HCT116 (cell line): ENCODE results near the gene CFAP221. TPM values are rescaled to one million over a fixed set of nuclear protein-coding genes. Genes with fewer than 3 reads are reported as not detected.

Experiments
- ATAC-seq: fragments of 200-7000 bp; cut with Tn5 transposase; 2 replicates; pipeline ENCODE4 v1.9.1; 2020; ENCODE audit warnings: mild to moderate bottlenecking, moderate library complexity
- BruUV-seq: library from RNA; stranded (reverse); fragments of 400-500 nt; replicated peaks from 2 replicates; lab custom pipeline; 2021; lab: Mats Ljungman, UMichigan
- CTCF ChIA-PET: fragments of 300-600 bp; sonication (Branson Sonifier 250); formaldehyde crosslinking; loops from one replicate; lab custom pipeline; 2021; ENCODE audit warnings: antibody characterized with exemption; lab: Charles Lee
- POLR2A ChIA-PET: fragments of 300-600, 350-600 bp; sonication (Branson Sonifier 250); formaldehyde crosslinking; loops from one replicate; lab custom pipeline; 2021; ENCODE audit warnings: antibody characterized with exemption; lab: Charles Lee
- RAD21 ChIA-PET, 2 experiments: fragments of 300-600 bp; sonication (Branson Sonifier 250); formaldehyde crosslinking; loops; one replicate each; lab custom pipeline; 2023; ENCODE audit warnings: low total read pairs in 2 of 2; ENCODE audit not compliant: uncharacterized antibody in 2 of 2, unreplicated experiment in 2 of 2, low non-redundant PET in 1 of 2; lab: Charles Lee
- DNase-seq: peaks from one replicate; pipeline ENCODE4 v3.0.0-alpha.2; 2010; ENCODE audit warnings: low read depth, low spot score
- H2AFZ ChIP-seq: fragments of 200-600 bp; shearing (Covaris generic), sonication (generic); 2 replicates; pipeline ENCODE4 v1.6.1; 2017; ENCODE audit warnings: low read depth, mixed run types, mixed read lengths, antibody characterized with exemption, low read length; ENCODE audit not compliant: poor library complexity, severe bottlenecking
- H3K27ac ChIP-seq: 2 replicates; pipeline ENCODE4 v1.5.1; 2012; ENCODE audit warnings: low read depth, low read length
- H3K27me3 ChIP-seq: fragments of 200-600 bp; sonication (generic); 2 replicates; pipeline ENCODE4 v1.6.1; 2016; ENCODE audit warnings: mixed run types, low read length, mixed read lengths; ENCODE audit not compliant: insufficient read depth
- H3K36me3 ChIP-seq, 2 experiments: fragments of 200-500 bp in 1 of 2; fragments of 200-600 bp in 1 of 2; sonication (Bioruptor generic) in 1 of 2; sonication (generic) in 1 of 2; 2 replicates each; pipeline versions ENCODE4 v1.5.1 to v1.6.1; 2014 to 2016; ENCODE audit warnings: low read length in 2 of 2, inconsistent platforms in 1 of 2, mixed read lengths in 1 of 2, mixed run types in 1 of 2; ENCODE audit not compliant: insufficient read depth in 2 of 2, control insufficient read depth in 1 of 2
- H3K4me1 ChIP-seq, 2 experiments: fragments of 200-600 bp in 1 of 2; sonication (generic) in 1 of 2; 2 replicates each; pipeline versions ENCODE4 v1.5.1 to v1.6.1; 2012 to 2017; ENCODE audit warnings: low read length in 2 of 2, inconsistent platforms in 1 of 2, mild to moderate bottlenecking in 1 of 2, mixed read lengths in 1 of 2, mixed run types in 1 of 2, moderate library complexity in 1 of 2; ENCODE audit not compliant: insufficient read depth in 2 of 2, control insufficient read depth in 1 of 2
- H3K4me2 ChIP-seq: fragments of 200-600 bp; sonication (generic); 2 replicates; pipeline ENCODE4 v1.6.1; 2017; ENCODE audit warnings: mixed run types, low read length, mixed read lengths
- H3K4me3 ChIP-seq, 2 experiments: fragments of 200-600 bp in 1 of 2; sonication (generic) in 1 of 2; replicated peaks in 1 of 2; 2 replicates each; pipeline ENCODE4 v1.5.1; 2011 to 2016; ENCODE audit warnings: low read length in 2 of 2, control low read depth in 1 of 2, low read depth in 1 of 2, mild to moderate bottlenecking in 1 of 2, mixed read lengths in 1 of 2, mixed run types in 1 of 2
- H3K79me2 ChIP-seq: fragments of 200-600 bp; sonication (generic); 2 replicates; pipeline ENCODE4 v1.6.1; 2017; ENCODE audit warnings: mild to moderate bottlenecking, mixed run types, low read length, moderate library complexity, mixed read lengths; ENCODE audit not compliant: insufficient read depth
- H3K9ac ChIP-seq: fragments of 200-600 bp; sonication (generic); 2 replicates; pipeline ENCODE4 v1.6.1; 2016; ENCODE audit warnings: low read length, mixed read lengths
- H3K9me2 ChIP-seq: fragments of 200-600 bp; sonication (generic), shearing (Covaris generic); 2 replicates; pipeline ENCODE4 v1.6.1; 2017; ENCODE audit warnings: mixed run types, mild to moderate bottlenecking, moderate library complexity; ENCODE audit not compliant: insufficient read depth
- H3K9me3 ChIP-seq, 2 experiments: fragments of 200-500 bp in 1 of 2; fragments of 200-600 bp in 1 of 2; sonication (Bioruptor generic) in 1 of 2; sonication (generic) in 1 of 2; 2 replicates each; pipeline ENCODE4 v1.6.1; 2014 to 2017; ENCODE audit warnings: low read length in 2 of 2, mixed read lengths in 2 of 2, inconsistent platforms in 1 of 2, low read depth in 1 of 2, mild to moderate bottlenecking in 1 of 2, mixed run types in 1 of 2, moderate library complexity in 1 of 2; ENCODE audit not compliant: control insufficient read depth in 1 of 2, insufficient read depth in 1 of 2
- H4K20me1 ChIP-seq: fragments of 200-600 bp; sonication (generic), shearing (Covaris generic); 2 replicates; pipeline ENCODE4 v1.6.1; 2017; ENCODE audit warnings: mixed run types, mild to moderate bottlenecking, moderate library complexity; ENCODE audit not compliant: insufficient read depth
- EGR1 ChIP-seq: IDR thresholded peaks from 2 replicates; pipeline ENCODE4 v1.6.1; 2012; ENCODE audit warnings: low read depth
- ELF1 ChIP-seq: IDR thresholded peaks from 2 replicates; pipeline ENCODE4 v1.6.1; 2012; ENCODE audit warnings: low read depth, borderline replicate concordance
- EZH2 ChIP-seq: fragments of 200-600 bp; sonication (generic); IDR thresholded peaks from 2 replicates; pipeline ENCODE4 v1.6.1; 2017; ENCODE audit warnings: antibody characterized with exemption, mixed run types
- EZH2phosphoT487 ChIP-seq: fragments of 200-600 bp; IDR thresholded peaks from 2 replicates; pipeline ENCODE4 v1.6.1; 2018; ENCODE audit warnings: antibody characterized with exemption, borderline replicate concordance
- JUND ChIP-seq: IDR thresholded peaks from 2 replicates; pipeline ENCODE4 v1.6.1; 2012
- POLR2AphosphoS5 ChIP-seq: IDR thresholded peaks from 2 replicates; pipeline ENCODE4 v1.6.1; 2011; ENCODE audit warnings: mild to moderate bottlenecking, low read depth, low read length, moderate library complexity
- SIN3A ChIP-seq: IDR thresholded peaks from 2 replicates; pipeline ENCODE4 v1.6.1; 2012; ENCODE audit warnings: low read depth
- SRF ChIP-seq: IDR thresholded peaks from 2 replicates; pipeline ENCODE4 v1.6.1; 2012; ENCODE audit warnings: low read depth
- TCF7L2 ChIP-seq: IDR thresholded peaks from 2 replicates; pipeline ENCODE4 v1.7.0; 2011; ENCODE audit warnings: borderline replicate concordance, inconsistent platforms; ENCODE audit not compliant: insufficient read depth, insufficient read length; ENCODE audit errors: extremely low read depth
- YY1 ChIP-seq: IDR thresholded peaks from 2 replicates; pipeline ENCODE4 v1.6.1; 2011; ENCODE audit warnings: low read length, low read depth, moderate library complexity, mild to moderate bottlenecking; ENCODE audit not compliant: insufficient replicate concordance; ENCODE audit errors: extremely low read depth
- ZFX ChIP-seq: fragments of 450-650 bp; IDR thresholded peaks from 2 replicates; pipeline ENCODE4 v1.6.1; 2017
- ZNF274 ChIP-seq: fragments of 200-500 bp; sonication (Bioruptor generic); IDR thresholded peaks from 2 replicates; pipeline ENCODE4 v1.6.1; 2014; ENCODE audit warnings: mild to moderate bottlenecking, low read depth, low read length, inconsistent platforms
- intact Hi-C: fragments of 100-400 bp; cut with micrococcal nuclease; formaldehyde crosslinking; loops from 2 replicates; pipeline ENCODE4 v1.10.0; 2022
- total RNA-seq: library from RNA; stranded (reverse); gene quantifications from one replicate; pipeline ENCODE4 v1.2.1, GENCODE V29; 2021; ENCODE audit not compliant: unreplicated experiment
- TF ChIP-seq, protein P1 (sequence below), 3 experiments: fragments of 200-600 bp in 1 of 3; sonication (generic) in 1 of 3; IDR thresholded peaks in 2 of 3; conservative IDR thresholded peaks in 1 of 3; 2 replicates each; pipeline ENCODE4 v1.5.1; 2012 to 2017; ENCODE audit warnings: low read depth in 2 of 3, low read length in 2 of 3, antibody characterized with exemption in 1 of 3, borderline replicate concordance in 1 of 3, control low read depth in 1 of 3, mild to moderate bottlenecking in 1 of 3, mixed read lengths in 1 of 3, mixed run types in 1 of 3, moderate library complexity in 1 of 3; ENCODE audit not compliant: insufficient read depth in 1 of 3
- TF ChIP-seq, protein P2 (sequence below): IDR thresholded peaks from 2 replicates; pipeline ENCODE4 v1.6.1; 2012
- TF ChIP-seq, protein P3 (sequence below): IDR thresholded peaks from 2 replicates; pipeline ENCODE4 v1.6.1; 2011; ENCODE audit warnings: mild to moderate bottlenecking, low read length, moderate library complexity; ENCODE audit not compliant: insufficient replicate concordance; ENCODE audit errors: extremely low read depth
- TF ChIP-seq, protein P4 (sequence below): IDR thresholded peaks from 2 replicates; pipeline ENCODE4 v1.6.1; 2012

The CFAP221 gene
- total RNA-seq, 1 experiment from 2014 or later, result 0.96 TPM

DNA sequence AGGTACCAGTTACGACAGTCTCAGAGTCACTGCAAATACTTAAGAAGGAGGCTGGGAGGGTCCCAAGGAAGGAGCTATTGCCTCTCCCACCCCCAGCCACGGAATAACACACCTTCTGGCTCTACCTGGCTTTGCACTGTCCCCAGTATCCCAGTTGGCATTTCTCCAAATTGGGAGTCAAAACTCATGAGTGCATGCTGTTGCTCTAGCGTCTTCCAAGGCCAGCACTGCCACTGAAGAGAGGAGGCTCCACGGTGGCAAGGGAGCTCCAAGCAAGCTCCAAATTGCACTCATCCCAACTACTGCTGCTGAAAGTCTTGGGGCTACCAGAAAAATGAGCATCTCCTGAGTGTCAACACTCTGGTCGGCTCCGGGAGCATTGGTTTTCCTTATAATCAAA lies 21.6 kb upstream of the CFAP221 start:
- Histone ChIP-seq H3K9me2 (no peaks in the 10 kb centered on the region), H2AFZ (no peak overlapping the region), H4K20me1 (no peaks in the 10 kb centered on the region), H3K9ac (no peak overlapping the region), H3K4me1 (no peaks in the 10 kb centered on the region), H3K36me3 (no peaks in the 10 kb centered on the region), H3K79me2 (no peaks in the 10 kb centered on the region), H3K27me3 (no peaks in the 10 kb centered on the region), H3K4me2 (no peak overlapping the region), H3K9me3 (no peaks in the 10 kb centered on the region), H3K27ac (no peak overlapping the region), H3K4me3 (no peak overlapping the region)
- ChIA-PET POLR2A (no interaction called here), RAD21 (no interaction called here), CTCF (no interaction called here)
- intact Hi-C loops, result no loop called here
- TF ChIP-seq EGR1, result no peak
- TF ChIP-seq ZNF274, result no peak
- no peak for DNase-seq
- no TSS peak for BruUV-seq
- ATAC-seq, result no peak

DNA sequence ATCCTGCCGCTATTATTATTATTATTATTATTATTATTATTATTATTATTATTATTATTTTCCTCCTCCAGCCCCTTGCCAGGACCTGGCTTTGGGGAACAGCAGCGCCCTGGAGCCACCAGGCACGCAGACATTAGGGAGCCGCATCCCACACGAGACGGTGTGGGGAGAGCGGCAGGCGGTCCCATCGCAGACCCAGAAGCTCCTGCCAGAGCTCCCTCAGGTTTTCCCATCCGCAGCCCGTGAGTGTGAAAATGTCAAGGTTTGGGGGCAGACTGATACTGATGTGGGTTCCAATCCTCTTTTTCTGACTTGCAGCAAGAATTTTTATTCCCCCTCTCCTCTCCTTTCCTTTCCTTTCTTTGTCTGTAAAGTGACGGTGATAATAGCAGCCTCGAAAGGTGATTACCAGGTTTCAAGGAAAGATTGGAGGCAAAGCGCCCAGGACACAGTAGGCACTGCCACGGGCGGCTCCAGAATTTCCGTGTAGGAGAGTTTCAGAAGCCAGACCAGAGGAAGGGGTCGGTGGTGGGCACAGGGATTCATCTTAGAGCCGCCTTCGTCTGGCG lies 20.8 kb upstream of the CFAP221 start:
- H2AFZ ChIP-seq, result no peak overlapping the region
- BruUV-seq, result no TSS peak
- no peak overlapping the region for H3K9ac ChIP-seq
- no peaks in the 10 kb centered on the region for H3K9me3 ChIP-seq
- intact Hi-C loops, result no loop called here
- H3K79me2 ChIP-seq, result no peaks in the 10 kb centered on the region
- ChIA-PET RAD21 (no interaction called here), POLR2A (no interaction called here), CTCF (no interaction called here)
- no peak overlapping the region for H3K4me2 ChIP-seq
- no peaks in the 10 kb centered on the region for H4K20me1 ChIP-seq
- no peaks in the 10 kb centered on the region for H3K9me2 ChIP-seq
- no peak overlapping the region for H3K27ac ChIP-seq
- H3K4me3 ChIP-seq, result no peak overlapping the region
- ATAC-seq, result no peak
- H3K27me3 ChIP-seq, result no peaks in the 10 kb centered on the region
- H3K4me1 ChIP-seq, result no peaks in the 10 kb centered on the region
- no peak for DNase-seq
- H3K36me3 ChIP-seq, result no peaks in the 10 kb centered on the region
- TF ChIP-seq ZNF274 (no peak), ELF1 (no peak), TCF7L2 (no peak), EGR1 (no peak), EZH2 (no peak), JUND (no peak), EZH2phosphoT487 (no peak), ZFX (no peak), SIN3A (no peak), YY1 (no peak), POLR2AphosphoS5 (no peak), SRF (no peak)
- TF ChIP-seq, protein P1, sequence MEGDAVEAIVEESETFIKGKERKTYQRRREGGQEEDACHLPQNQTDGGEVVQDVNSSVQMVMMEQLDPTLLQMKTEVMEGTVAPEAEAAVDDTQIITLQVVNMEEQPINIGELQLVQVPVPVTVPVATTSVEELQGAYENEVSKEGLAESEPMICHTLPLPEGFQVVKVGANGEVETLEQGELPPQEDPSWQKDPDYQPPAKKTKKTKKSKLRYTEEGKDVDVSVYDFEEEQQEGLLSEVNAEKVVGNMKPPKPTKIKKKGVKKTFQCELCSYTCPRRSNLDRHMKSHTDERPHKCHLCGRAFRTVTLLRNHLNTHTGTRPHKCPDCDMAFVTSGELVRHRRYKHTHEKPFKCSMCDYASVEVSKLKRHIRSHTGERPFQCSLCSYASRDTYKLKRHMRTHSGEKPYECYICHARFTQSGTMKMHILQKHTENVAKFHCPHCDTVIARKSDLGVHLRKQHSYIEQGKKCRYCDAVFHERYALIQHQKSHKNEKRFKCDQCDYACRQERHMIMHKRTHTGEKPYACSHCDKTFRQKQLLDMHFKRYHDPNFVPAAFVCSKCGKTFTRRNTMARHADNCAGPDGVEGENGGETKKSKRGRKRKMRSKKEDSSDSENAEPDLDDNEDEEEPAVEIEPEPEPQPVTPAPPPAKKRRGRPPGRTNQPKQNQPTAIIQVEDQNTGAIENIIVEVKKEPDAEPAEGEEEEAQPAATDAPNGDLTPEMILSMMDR (IDR thresholded peaks at IDR 0.05 in 2 of 3, conservative IDR thresholded peaks at IDR 0.05 in 1 of 3; ENCODE audit: borderline replicate concordance in 1 of 3, insufficient read depth in 1 of 3, low read depth in 2 of 3, low read length in 2 of 3), result no peak
- TF ChIP-seq, protein P2, sequence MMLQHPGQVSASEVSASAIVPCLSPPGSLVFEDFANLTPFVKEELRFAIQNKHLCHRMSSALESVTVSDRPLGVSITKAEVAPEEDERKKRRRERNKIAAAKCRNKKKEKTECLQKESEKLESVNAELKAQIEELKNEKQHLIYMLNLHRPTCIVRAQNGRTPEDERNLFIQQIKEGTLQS, result no peak
- TF ChIP-seq, protein P3, sequence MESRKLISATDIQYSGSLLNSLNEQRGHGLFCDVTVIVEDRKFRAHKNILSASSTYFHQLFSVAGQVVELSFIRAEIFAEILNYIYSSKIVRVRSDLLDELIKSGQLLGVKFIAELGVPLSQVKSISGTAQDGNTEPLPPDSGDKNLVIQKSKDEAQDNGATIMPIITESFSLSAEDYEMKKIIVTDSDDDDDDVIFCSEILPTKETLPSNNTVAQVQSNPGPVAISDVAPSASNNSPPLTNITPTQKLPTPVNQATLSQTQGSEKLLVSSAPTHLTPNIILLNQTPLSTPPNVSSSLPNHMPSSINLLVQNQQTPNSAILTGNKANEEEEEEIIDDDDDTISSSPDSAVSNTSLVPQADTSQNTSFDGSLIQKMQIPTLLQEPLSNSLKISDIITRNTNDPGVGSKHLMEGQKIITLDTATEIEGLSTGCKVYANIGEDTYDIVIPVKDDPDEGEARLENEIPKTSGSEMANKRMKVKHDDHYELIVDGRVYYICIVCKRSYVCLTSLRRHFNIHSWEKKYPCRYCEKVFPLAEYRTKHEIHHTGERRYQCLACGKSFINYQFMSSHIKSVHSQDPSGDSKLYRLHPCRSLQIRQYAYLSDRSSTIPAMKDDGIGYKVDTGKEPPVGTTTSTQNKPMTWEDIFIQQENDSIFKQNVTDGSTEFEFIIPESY, result no peak
- TF ChIP-seq, protein P4, sequence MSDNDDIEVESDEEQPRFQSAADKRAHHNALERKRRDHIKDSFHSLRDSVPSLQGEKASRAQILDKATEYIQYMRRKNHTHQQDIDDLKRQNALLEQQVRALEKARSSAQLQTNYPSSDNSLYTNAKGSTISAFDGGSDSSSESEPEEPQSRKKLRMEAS, result no peak
